NCI-H526 treated with DMSO at 0.1 percent for 48 hours (cell line): ENCODE results near the gene CMA1.
"Not testable (repeated sequence)": the region's sequence is repeated elsewhere in the genome, so short reads cannot be mapped to it uniquely, and the experiment has no call there.

Experiments used
- DNase-seq: peaks from one replicate; lab custom pipeline; 2025; lab: John Stamatoyannopoulos, UW

Gene CMA1

GRCh38 chr14:24508155-24508840 lies at the start of gene CMA1:
Gene CMA1, minus strand, starts transcription at chr14:24508265. Its CDS starts 30 bp downstream, at chr14:24508235.
- no peak for DNase-seq

GRCh38 chr14:24556756-24557155 lies 48.7 kb upstream of the CMA1 start:
- no peak for DNase-seq

- DNase-seq, result not testable (repeated sequence)
Observed at GRCh38 chr14:24549064-24549463, 41.0 kb upstream of the CMA1 start.

GRCh38 chr14:24542346-24542936 lies 34.4 kb upstream of the CMA1 start:
- DNase-seq, result no peak

GRCh38 chr14:24535737-24536136 lies 27.7 kb upstream of the CMA1 start:
- no peak for DNase-seq

- DNase-seq, result no peak
Observed at GRCh38 chr14:24534286-24534685, 26.2 kb upstream of the CMA1 start.

- DNase-seq, result not testable (repeated sequence)
Observed at GRCh38 chr14:24525877-24526620, 18.0 kb upstream of the CMA1 start.

GRCh38 chr14:24518851-24519250 lies 10.8 kb upstream of the CMA1 start:
- DNase-seq, result no peak

- DNase-seq, result no peak
Observed at GRCh38 chr14:24514209-24514608, 6.1 kb upstream of the CMA1 start.

- DNase-seq, result no peak
Observed at GRCh38 chr14:24513009-24513408, 4.9 kb upstream of the CMA1 start.

GRCh38 chr14:24506443-24506842 lies 1.6 kb downstream of the CMA1 start:
- DNase-seq, result no peak

GRCh38 chr14:24504425-24504950 lies 3.6 kb downstream of the CMA1 start:
- no peak for DNase-seq

- not testable (repeated sequence) for DNase-seq
Observed at GRCh38 chr14:24491586-24492408, 16.3 kb downstream of the CMA1 start.

- DNase-seq, result no peak
Observed at GRCh38 chr14:24483604-24484252, 24.3 kb downstream of the CMA1 start.

- DNase-seq, result not testable (repeated sequence)
Observed at GRCh38 chr14:24482699-24483303, 25.3 kb downstream of the CMA1 start.

- peak; percentile 27 for DNase-seq
Observed at GRCh38 chr14:24481622-24482324, 26.3 kb downstream of the CMA1 start.

- not testable (repeated sequence) for DNase-seq
Observed at GRCh38 chr14:24479999-24480398, 28.1 kb downstream of the CMA1 start.

- DNase-seq, result no peak
Observed at GRCh38 chr14:24475261-24475660, 32.8 kb downstream of the CMA1 start.

GRCh38 chr14:24473211-24473610 lies 34.9 kb downstream of the CMA1 start:
- DNase-seq, result no peak

- DNase-seq, result not testable (repeated sequence)
Observed at GRCh38 chr14:24470450-24470849, 37.6 kb downstream of the CMA1 start.
